GM04503 (cell line): Measurements from ENCODE around the gene RS1.

ENCODE experiments used
- DNase-seq: peaks from one replicate; pipeline ENCODE4 v3.0.0-alpha.2; 2012; ENCODE audit warnings: low read depth

Gene RS1

GRCh38 chrX:18668071-18668835 is 3.7 kb downstream of the RS1 start:
- DNase-seq = no peak

- DNase-seq = no peak
Observed at GRCh38 chrX:18666614-18667013, 5.3 kb downstream of the RS1 start.

GRCh38 chrX:18664947-18665346 is 7.0 kb downstream of the RS1 start:
- DNase-seq = no peak

- DNase-seq = no peak
Observed at GRCh38 chrX:18661273-18661672, 10.6 kb downstream of the RS1 start.

GRCh38 chrX:18654875-18655836 is 16.8 kb downstream of the RS1 start:
- DNase-seq = no peak

GRCh38 chrX:18652636-18653035 is 19.3 kb downstream of the RS1 start:
- DNase-seq = no peak

GRCh38 chrX:18650662-18651061 is 21.2 kb downstream of the RS1 start:
- no peak for DNase-seq

DNA sequence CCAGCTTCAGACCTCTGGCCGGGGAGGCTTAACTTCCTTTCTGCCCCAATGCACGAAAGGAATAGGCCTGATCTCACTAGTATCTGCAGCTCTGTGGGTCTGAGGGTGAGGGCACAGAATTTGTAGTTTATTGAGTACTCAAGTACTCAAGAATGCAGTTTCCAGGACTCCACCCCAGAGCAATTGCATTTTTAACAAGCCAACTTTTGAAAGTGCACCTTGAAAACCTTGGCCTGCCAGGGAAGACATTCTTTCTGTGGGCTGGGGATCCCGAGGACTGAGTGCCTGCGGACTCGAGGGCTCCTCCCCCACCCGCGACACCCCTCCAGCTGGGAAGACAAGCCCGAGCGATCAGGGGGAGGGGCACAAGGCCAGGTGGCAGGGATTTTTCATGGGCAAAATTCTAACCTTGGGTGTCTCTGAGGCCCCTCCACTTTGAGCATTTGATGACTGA is 22.4 kb downstream of the RS1 start:
- no peak for DNase-seq

- no peak for DNase-seq
Observed at GRCh38 chrX:18647621-18648020, 24.3 kb downstream of the RS1 start.

GRCh38 chrX:18643853-18644252 is 28.1 kb downstream of the RS1 start:
- no peak for DNase-seq

- no peak for DNase-seq
Observed at GRCh38 chrX:18643243-18643642, 28.7 kb downstream of the RS1 start.

- DNase-seq = no peak
Observed at GRCh38 chrX:18640686-18641085, 31.2 kb downstream of the RS1 start.

DNA sequence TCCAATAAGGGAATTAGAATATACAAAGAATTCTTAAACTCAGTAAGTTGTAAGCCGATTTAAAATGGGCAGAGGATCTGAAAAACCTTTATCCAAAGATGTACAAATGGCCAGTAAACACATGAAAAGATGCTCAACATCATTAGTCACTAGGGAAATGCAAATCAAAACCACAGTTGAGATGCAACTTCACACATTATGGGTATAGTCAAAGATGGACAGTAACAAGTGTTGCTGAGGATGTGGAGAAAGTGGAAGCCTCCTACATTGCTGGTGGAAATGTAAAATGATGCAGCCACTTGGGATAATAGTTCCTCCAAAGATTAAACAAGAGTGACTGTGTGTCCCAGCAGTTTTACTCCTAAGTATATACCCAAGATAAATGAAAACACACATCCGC is 32.6 kb downstream of the RS1 start:
- DNase-seq = no peak

- no peak for DNase-seq
Observed at GRCh38 chrX:18638398-18638797, 33.5 kb downstream of the RS1 start.

GRCh38 chrX:18630934-18631333 is 41.0 kb downstream of the RS1 start:
- no peak for DNase-seq

GRCh38 chrX:18624599-18624998 is 47.3 kb downstream of the RS1 start:
- no peak for DNase-seq

DNA sequence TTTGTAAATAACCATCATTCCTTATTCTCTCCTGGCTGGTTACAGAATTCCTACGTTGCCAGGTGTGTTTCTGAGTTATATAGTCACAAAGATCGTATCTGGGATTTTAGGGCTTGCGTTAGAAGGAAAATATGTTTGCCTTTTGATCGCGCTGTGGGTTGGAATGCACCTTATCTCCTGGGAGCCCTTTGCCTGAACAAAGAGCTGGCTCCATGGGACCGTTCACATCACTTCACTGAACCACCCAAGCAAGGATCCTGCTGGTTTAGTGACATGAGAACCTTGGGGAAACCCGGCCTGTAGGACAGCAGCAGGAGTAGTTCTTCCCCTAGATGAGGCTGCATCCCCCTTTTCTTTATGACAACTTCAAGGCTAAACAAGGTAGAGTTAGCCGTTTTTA is 51.6 kb downstream of the RS1 start:
- no peak for DNase-seq

GRCh38 chrX:18619288-18619687 is 52.6 kb downstream of the RS1 start:
- no peak for DNase-seq

DNA sequence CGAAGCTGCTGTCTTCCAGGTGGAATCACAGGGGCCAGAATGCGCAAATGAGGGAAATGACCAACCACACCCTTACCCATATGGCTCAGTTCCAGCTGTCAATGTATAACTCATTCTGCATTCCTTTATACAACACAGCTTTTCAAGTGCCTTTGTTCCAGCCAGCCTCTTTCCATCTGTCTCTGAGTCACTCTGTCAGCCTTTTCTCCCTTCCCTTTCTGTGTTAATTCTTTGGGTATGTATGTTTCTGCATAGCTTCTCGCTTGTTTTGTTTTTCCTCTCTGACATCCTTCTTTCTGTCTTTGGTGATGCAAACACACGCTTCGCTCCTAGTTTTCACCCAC is 54.5 kb downstream of the RS1 start:
- no peak for DNase-seq

GRCh38 chrX:18616688-18617406 is 55.1 kb downstream of the RS1 start:
- no peak for DNase-seq

- no peak for DNase-seq
Observed at GRCh38 chrX:18613930-18614639, 57.8 kb downstream of the RS1 start.

GRCh38 chrX:18607966-18608365 is 63.9 kb downstream of the RS1 start:
- DNase-seq = no peak
